Prostate gland (tissue), 2 donors: ENCODE results near the gene CEP112. TPM values are rescaled to one million over a fixed set of nuclear protein-coding genes. Genes with fewer than 3 reads are reported as not detected.

Experiments
- DNase-seq: peaks from one replicate; pipeline ENCODE4 v3.0.0-alpha.2; 2019; ENCODE audit warnings: low spot score
- H3K27ac ChIP-seq, 2 donors: fragments of 200-600 bp; sonication (generic); 2 replicates each; pipeline ENCODE4 v1.5.1; 2017 to 2019
- H3K27me3 ChIP-seq: fragments of 200-600 bp; sonication (generic); replicated peaks from 2 replicates; pipeline ENCODE4 v1.5.1; 2019; ENCODE audit not compliant: insufficient read depth
- H3K36me3 ChIP-seq, 2 donors: fragments of 200-600 bp; sonication (generic); 1 replicate in 1 of 2; 2 replicates in 1 of 2; pipeline versions ENCODE4 v1.5.1 to v1.8.1; 2017 to 2019
- H3K4me1 ChIP-seq: fragments of 200-600 bp; sonication (generic); replicated peaks from 2 replicates; pipeline ENCODE4 v1.5.1; 2019
- H3K4me3 ChIP-seq, 2 donors: fragments of 200-600 bp; sonication (generic); 2 replicates each; pipeline ENCODE4 v1.5.1; 2017 to 2019
- H3K9me3 ChIP-seq: fragments of 200-600 bp; sonication (generic); 2 replicates; pipeline ENCODE4 v1.5.1; 2017
- CTCF ChIP-seq, 4 experiments: fragments of 200-600 bp in 2 of 4; fragments of 450-650 bp in 2 of 4; sonication (generic) in 2 of 4; IDR thresholded peaks; 1 replicate in 3 of 4; 2 replicates in 1 of 4; pipeline ENCODE4 v1.5.1; 2016 to 2019; ENCODE audit warnings: antibody characterized with exemption in 4 of 4, mild to moderate bottlenecking in 2 of 4, moderate library complexity in 2 of 4
- POLR2A ChIP-seq: fragments of 450-650 bp; IDR thresholded peaks from one replicate; pipeline ENCODE4 v1.6.1; 2016; ENCODE audit warnings: antibody characterized with exemption, mild to moderate bottlenecking
- POLR2AphosphoS5 ChIP-seq: sonication (generic); formaldehyde crosslinking; IDR thresholded peaks from one replicate; pipeline ENCODE4 v1.6.1; 2017; ENCODE audit warnings: antibody characterized with exemption
- WGBS: methylation state at CpG from one replicate; pipeline ENCODE4 v1.1.5; 2018; 5-methylcytosine and 5-hydroxymethylcytosine counted together
- intact Hi-C: fragments of 100-400 bp; cut with DNase I; formaldehyde crosslinking; loops from one replicate; pipeline ENCODE4 v1.14.2; 2022
- total RNA-seq, 2 donors: library from RNA; depleted of rRNA; stranded (reverse); fragments of >200 nt; gene quantifications; one replicate each; pipeline ENCODE4 v1.1.0, GENCODE V29; 2016

Gene CEP112
- total RNA-seq, 2 donors from 2014 or later = 2.3 to 22.8 TPM

- Histone ChIP-seq H3K36me3 (no peaks in the 10 kb centered on the region), H3K9me3 (no peaks in the 10 kb centered on the region), H3K4me1 (no peaks in the 10 kb centered on the region), H3K4me3 (no peak overlapping the region), H3K27ac (no peak overlapping the region), H3K27me3 (no peaks in the 10 kb centered on the region)
- intact Hi-C loops = no loop called here
- DNase-seq = no peak
- TF ChIP-seq CTCF (IDR thresholded peaks at IDR 0.05) (no peak), POLR2A (no peak), POLR2AphosphoS5 (no peak)
Observed at GRCh38 chr17:66025551-66025950, 166.4 kb downstream of the CEP112 start.

GRCh38 chr17:66021757-66022156 is 170.2 kb downstream of the CEP112 start:
- DNase-seq = no peak
- Histone ChIP-seq H3K27me3 (no peaks in the 10 kb centered on the region), H3K27ac (no peak overlapping the region), H3K4me1 (no peaks in the 10 kb centered on the region), H3K9me3 (no peaks in the 10 kb centered on the region), H3K36me3 (no peaks in the 10 kb centered on the region), H3K4me3 (no peak overlapping the region)
- intact Hi-C loops = no loop called here
- TF ChIP-seq POLR2AphosphoS5 (no peak), POLR2A (no peak), CTCF (IDR thresholded peaks at IDR 0.05) (no peak)
- 61% methylated on average over 3 of the region's 3 CpGs for WGBS

GRCh38 chr17:66018786-66019185 is 173.1 kb downstream of the CEP112 start:
- Histone ChIP-seq H3K27ac (no peak overlapping the region), H3K4me3 (no peak overlapping the region), H3K27me3 (no peaks in the 10 kb centered on the region), H3K4me1 (no peaks in the 10 kb centered on the region), H3K36me3 (no peaks in the 10 kb centered on the region), H3K9me3 (no peaks in the 10 kb centered on the region)
- no peak for TF ChIP-seq POLR2AphosphoS5
- TF ChIP-seq POLR2A = no peak
- no peak for TF ChIP-seq CTCF (IDR thresholded peaks at IDR 0.05)
- WGBS = 35% methylated on average over 2 of the region's 2 CpGs
- DNase-seq = no peak
- intact Hi-C loops = no loop called here

GRCh38 chr17:66016231-66016630 is 175.7 kb downstream of the CEP112 start:
- 63% methylated on average over 3 of the region's 3 CpGs for WGBS
- intact Hi-C loops = no loop called here

GRCh38 chr17:66008680-66009079 is 183.3 kb downstream of the CEP112 start:
- intact Hi-C loops = no loop called here
- DNase-seq = no peak
- no peak for TF ChIP-seq CTCF (IDR thresholded peaks at IDR 0.05)
- TF ChIP-seq POLR2A = no peak
- no peak for TF ChIP-seq POLR2AphosphoS5
- Histone ChIP-seq H3K4me1 (no peaks in the 10 kb centered on the region), H3K27ac (no peak overlapping the region), H3K9me3 (no peaks in the 10 kb centered on the region), H3K36me3 (no peaks in the 10 kb centered on the region), H3K4me3 (no peak overlapping the region), H3K27me3 (no peaks in the 10 kb centered on the region)
- 3% methylated on average over 1 of the region's 1 CpG for WGBS

More at GRCh38 chr17:66016231-66016630, 175.7 kb downstream of the CEP112 start:
- no peaks in the 10 kb centered on the region for H3K36me3 ChIP-seq
- no peak for DNase-seq
- no peak overlapping the region for H3K4me3 ChIP-seq
- H3K4me1 ChIP-seq = no peaks in the 10 kb centered on the region
- no peaks in the 10 kb centered on the region for H3K9me3 ChIP-seq
- H3K27me3 ChIP-seq = no peaks in the 10 kb centered on the region
- H3K27ac ChIP-seq = no peak overlapping the region
- no peak for TF ChIP-seq POLR2A
